BJ (cell line): ENCODE measurements around the gene SLC22A15. TPM values are rescaled to one million over a fixed set of nuclear protein-coding genes. Genes with fewer than 3 reads are reported as not detected.

Source experiments
- CTCF ChIA-PET: fragments of 350-600 bp; formaldehyde crosslinking; extraction: SDS; loops from one replicate; lab custom pipeline; 2021; ENCODE audit warnings: antibody characterized with exemption, inconsistent platforms; lab: Yijun Ruan, JAX
- POLR2A ChIA-PET: fragments of 300-600 bp; sonication (Branson Sonifier 250); formaldehyde crosslinking; extraction: SDS; loops from one replicate; lab custom pipeline; 2021; ENCODE audit warnings: antibody characterized with exemption; lab: Charles Lee
- DNase-seq: peaks from one replicate; pipeline ENCODE4 v3.0.0-alpha.2; 2011; ENCODE audit warnings: low read depth
- H3K27me3 ChIP-seq: 2 replicates; pipeline ENCODE4 v1.6.0; 2011; ENCODE audit warnings: low read length; ENCODE audit not compliant: control insufficient read depth, insufficient read depth
- H3K36me3 ChIP-seq: 2 replicates; pipeline ENCODE4 v1.5.1; 2011; ENCODE audit warnings: low read length; ENCODE audit not compliant: control insufficient read depth, insufficient read depth
- H3K4me3 ChIP-seq: 2 replicates; pipeline ENCODE4 v1.5.1; 2011; ENCODE audit warnings: low read depth, mild to moderate bottlenecking, control low read depth, low read length
- polyA plus RNA-seq: library from polyadenylated mRNA; depleted of rRNA; stranded (reverse); fragments of >200 nt; gene quantifications from 2 replicates; pipeline ENCODE4 v1.2.3, GENCODE V29; 2011
- TF ChIP-seq, protein P1 (sequence below): IDR thresholded peaks from 2 replicates; pipeline ENCODE4 v1.5.1; 2011; ENCODE audit warnings: low read depth, mild to moderate bottlenecking, control low read depth, inconsistent platforms, low read length, moderate library complexity; ENCODE audit not compliant: insufficient read depth

The SLC22A15 gene
- polyA plus RNA-seq, 1 experiment, result 6.4 TPM

DNA sequence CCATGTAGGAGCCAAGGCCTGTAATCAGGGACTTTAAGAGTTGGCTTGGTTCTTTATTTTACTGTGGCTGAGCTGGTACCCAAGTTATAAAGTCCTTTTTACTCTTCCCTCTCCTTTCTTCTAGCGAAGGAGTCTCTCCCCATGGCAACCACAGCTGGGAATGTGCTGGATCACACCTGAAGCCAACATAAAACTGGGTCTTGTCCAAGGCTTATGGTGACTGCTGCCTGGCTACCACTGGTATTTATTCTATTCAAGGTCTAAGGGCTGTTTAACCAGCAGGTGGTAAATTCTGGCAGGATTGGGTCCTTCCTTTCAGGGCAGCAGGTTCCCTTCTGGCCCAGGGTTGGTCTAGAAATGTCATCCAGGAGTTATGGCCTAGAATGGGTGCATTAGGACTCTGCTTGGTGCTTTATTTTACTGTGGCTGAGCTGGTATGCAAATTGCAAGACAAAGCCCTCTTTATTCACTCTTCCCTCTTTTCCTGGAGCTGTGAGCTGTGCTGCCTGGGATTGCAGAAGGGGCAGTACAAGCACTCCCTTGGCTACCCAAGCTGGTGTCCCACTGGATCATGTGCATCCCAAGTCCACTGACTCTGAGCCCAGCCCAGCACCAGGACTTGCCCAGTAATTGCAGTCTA lies 26.6 kb downstream of the SLC22A15 start:
- TF ChIP-seq, protein P1, sequence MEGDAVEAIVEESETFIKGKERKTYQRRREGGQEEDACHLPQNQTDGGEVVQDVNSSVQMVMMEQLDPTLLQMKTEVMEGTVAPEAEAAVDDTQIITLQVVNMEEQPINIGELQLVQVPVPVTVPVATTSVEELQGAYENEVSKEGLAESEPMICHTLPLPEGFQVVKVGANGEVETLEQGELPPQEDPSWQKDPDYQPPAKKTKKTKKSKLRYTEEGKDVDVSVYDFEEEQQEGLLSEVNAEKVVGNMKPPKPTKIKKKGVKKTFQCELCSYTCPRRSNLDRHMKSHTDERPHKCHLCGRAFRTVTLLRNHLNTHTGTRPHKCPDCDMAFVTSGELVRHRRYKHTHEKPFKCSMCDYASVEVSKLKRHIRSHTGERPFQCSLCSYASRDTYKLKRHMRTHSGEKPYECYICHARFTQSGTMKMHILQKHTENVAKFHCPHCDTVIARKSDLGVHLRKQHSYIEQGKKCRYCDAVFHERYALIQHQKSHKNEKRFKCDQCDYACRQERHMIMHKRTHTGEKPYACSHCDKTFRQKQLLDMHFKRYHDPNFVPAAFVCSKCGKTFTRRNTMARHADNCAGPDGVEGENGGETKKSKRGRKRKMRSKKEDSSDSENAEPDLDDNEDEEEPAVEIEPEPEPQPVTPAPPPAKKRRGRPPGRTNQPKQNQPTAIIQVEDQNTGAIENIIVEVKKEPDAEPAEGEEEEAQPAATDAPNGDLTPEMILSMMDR, result no peak
- H3K4me3 ChIP-seq, result no peak overlapping the region
- H3K36me3 ChIP-seq, result no peaks in the 10 kb centered on the region; the same call in 1 of the 2 replicates
- no peak for DNase-seq
- CTCF ChIA-PET, result interaction anchor here (0.7 to 4.9 kb wide), 4 partner anchors 14 to 129 kb away, joined by 3 to 19 read pairs (median 3); no protein-coding TSS in a partner anchor
- no peaks in the 10 kb centered on the region for H3K27me3 ChIP-seq
- POLR2A ChIA-PET, result no interaction called here

DNA sequence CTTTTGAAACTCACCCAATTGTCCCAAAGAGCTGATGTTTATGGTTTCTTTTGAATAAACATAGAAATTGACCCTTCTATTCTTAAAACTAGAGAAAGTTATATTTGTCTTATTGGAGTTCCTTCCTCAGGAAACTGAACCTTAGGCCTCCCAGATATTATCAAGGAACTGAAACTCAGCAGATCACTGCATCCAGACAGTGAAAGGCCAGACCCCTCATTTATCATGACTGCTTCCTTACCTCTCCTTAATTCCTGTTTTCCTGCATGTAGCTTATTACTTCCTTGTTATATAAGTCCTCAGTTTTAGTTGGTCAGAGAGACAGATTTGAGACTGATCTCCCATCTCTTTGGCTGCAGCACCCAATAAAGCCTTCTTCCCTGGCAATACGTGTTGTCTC lies 27.5 kb downstream of the SLC22A15 start:
- TF ChIP-seq, protein P1, result no peak
- Histone ChIP-seq H3K27me3 (no peaks in the 10 kb centered on the region), H3K36me3 (no peaks in the 10 kb centered on the region; the same call in 1 of the 2 replicates), H3K4me3 (no peak overlapping the region)
- ChIA-PET POLR2A (no interaction called here), CTCF (interaction anchor here (4.9 kb wide), 1 partner anchor 23 kb away, joined by 19 read pairs; no protein-coding TSS in a partner anchor)
- no peak for DNase-seq

DNA sequence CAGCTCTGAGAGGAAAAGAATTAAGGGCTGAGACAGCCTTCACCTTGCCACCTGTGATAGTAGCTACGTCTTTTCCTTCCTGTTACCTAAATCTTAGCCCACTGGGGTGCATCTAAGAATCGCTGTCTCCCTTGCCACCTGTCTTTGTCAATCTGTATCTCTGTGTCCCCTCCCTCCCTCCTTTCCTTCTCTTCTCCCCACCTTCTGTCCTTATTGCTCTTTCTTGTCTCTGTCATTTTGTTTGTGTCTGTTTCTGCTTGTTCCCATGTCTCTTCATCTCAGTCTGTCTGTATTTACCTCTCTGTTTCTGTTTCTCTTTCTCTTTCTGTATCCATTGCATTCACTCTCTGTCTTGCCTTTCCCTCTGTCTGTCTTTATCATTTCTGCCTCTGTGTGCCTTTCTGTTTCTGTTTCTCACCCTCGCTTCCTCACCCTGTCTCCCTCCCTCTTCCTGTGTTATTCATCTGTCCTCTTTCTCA lies 30.2 kb downstream of the SLC22A15 start:
- no peaks in the 10 kb centered on the region; the same call in 1 of the 2 replicates for H3K36me3 ChIP-seq
- ChIA-PET CTCF (interaction anchor here (1.9 kb wide), 1 partner anchor 14 kb away, joined by 6 read pairs; no protein-coding TSS in a partner anchor), POLR2A (no interaction called here)
- H3K27me3 ChIP-seq, result no peaks in the 10 kb centered on the region
- DNase-seq, result no peak
- TF ChIP-seq, protein P1, result no peak
- no peak overlapping the region for H3K4me3 ChIP-seq

DNA sequence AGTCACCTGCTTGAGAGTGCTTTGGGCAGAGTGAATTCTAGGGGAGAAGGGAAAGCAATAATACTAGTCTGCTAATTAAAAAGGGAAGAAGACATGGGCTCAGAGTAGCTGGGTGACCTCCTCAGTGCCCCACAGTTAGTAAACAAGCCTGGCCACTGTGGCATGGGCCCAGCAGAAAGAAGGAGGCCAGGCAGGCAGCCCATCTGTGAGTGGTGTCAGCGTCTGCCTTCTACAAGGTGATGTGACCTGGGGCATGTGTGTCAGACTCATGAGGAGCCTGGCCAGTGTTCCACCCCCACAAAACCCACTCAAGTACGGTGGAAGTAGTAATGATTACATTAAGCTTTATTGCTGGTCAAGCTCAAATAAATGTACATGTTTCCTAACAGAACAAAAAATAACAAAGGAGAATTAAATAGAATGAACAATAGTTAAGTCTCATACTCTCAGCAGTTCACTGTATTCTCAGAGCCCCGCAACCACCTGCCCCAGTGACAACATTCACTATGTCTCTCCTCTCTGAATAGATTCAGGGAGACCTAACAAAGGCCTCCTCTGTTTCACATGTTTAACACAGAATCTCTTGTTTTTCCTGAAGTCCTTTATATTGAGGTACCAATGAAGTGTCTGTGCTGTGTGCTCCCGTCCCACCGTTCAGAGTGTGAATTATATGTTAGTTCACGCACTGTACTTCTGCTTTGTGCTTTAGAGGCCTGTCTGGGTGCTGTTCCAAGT lies 32.5 kb downstream of the SLC22A15 start:
- CTCF ChIA-PET, result interaction anchor here (0.8 to 1.4 kb wide), 2 partner anchors 25 to 27 kb away, joined by 3 to 5 read pairs; no protein-coding TSS in a partner anchor
- POLR2A ChIA-PET, result no interaction called here
- no peaks in the 10 kb centered on the region for H3K36me3 ChIP-seq
- H3K4me3 ChIP-seq, result no peak overlapping the region
- TF ChIP-seq, protein P1, result no peak
- H3K27me3 ChIP-seq, result no peaks in the 10 kb centered on the region
- no peak for DNase-seq

DNA sequence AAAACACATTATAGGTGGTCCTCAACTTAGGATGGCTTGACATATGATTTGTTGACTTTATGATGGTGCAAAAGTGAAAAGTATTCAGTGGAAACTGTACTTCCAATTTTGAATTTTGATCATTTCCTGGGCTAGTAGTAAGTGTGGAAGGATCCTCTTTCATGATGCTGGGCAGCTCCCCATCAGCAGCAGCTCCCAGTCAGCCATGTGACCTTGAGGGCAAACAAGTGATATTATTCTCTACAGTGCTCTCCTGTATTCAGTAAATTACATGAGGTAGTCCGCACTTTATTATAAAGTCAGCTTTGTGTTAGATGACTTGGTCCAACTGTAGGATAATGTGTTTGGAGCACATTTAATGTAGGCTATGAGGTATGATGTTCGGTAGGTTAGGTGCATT lies 36.4 kb downstream of the SLC22A15 start:
- CTCF ChIA-PET, result interaction anchor here (1.8 kb wide), 1 partner anchor 32 kb away, joined by 5 read pairs; no protein-coding TSS in a partner anchor
- Histone ChIP-seq H3K27me3 (no peaks in the 10 kb centered on the region), H3K36me3 (no peaks in the 10 kb centered on the region), H3K4me3 (no peak overlapping the region)
- POLR2A ChIA-PET, result no interaction called here
- TF ChIP-seq, protein P1, result no peak
- DNase-seq, result no peak
